ENCODE results near the gene P2RY2.

GRCh38 chr11:73182824-73183321 lies 35.2 kb upstream of the P2RY2 start:
- TF ChIP-seq CTCF (IDR thresholded peaks at IDR 0.05; ENCODE audit: insufficient read depth, low read depth, low read length) = no peak
- no peak for TF ChIP-seq EZH2 (IDR thresholded peaks at IDR 0.05; ENCODE audit: insufficient read depth, low read length)

All from astrocyte (in vitro differentiated cells and primary cell).